IMR-90 (cell line): Measurements from ENCODE around the gene FAM216B. TPM values are rescaled to one million over a fixed set of nuclear protein-coding genes. Genes with fewer than 3 reads are reported as not detected.

Experiments used
- ATAC-seq: fragments of 200-7000 bp; cut with Tn5 transposase; 2 replicates; pipeline ENCODE4 v1.9.1; 2020; ENCODE audit warnings: low read depth, mild to moderate bottlenecking, moderate library complexity
- BruUV-seq: library from RNA; stranded (reverse); fragments of 400-500 nt; replicated peaks from 2 replicates; lab custom pipeline; 2021; lab: Mats Ljungman, UMichigan
- CTCF ChIA-PET: fragments of 300-600 bp; formaldehyde crosslinking; extraction: SDS; loops from one replicate; lab custom pipeline; 2021; ENCODE audit warnings: antibody characterized with exemption; lab: Yijun Ruan, JAX
- POLR2A ChIA-PET: fragments of 300-600 bp; sonication (Branson Sonifier 250); formaldehyde crosslinking; loops from one replicate; lab custom pipeline; 2022; ENCODE audit warnings: antibody characterized with exemption; ENCODE audit not compliant: unreplicated experiment; lab: Charles Lee
- DNase-seq: peaks from one replicate; pipeline ENCODE4 v3.0.0; 2013
- H2AFZ ChIP-seq: replicated peaks from 2 replicates; pipeline ENCODE3; 2013; ENCODE audit warnings: low read length, mild to moderate bottlenecking; ENCODE audit not compliant: poor library complexity
- H2AK5ac ChIP-seq: 2 replicates; pipeline ENCODE4 v1.6.1; 2013; ENCODE audit warnings: low read depth, low read length, inconsistent platforms
- H2AK9ac ChIP-seq: replicated peaks from 2 replicates; pipeline ENCODE3; 2013; ENCODE audit warnings: mild to moderate bottlenecking, low read depth, low read length, moderate library complexity; ENCODE audit not compliant: poor library complexity
- H2BK120ac ChIP-seq: 2 replicates; pipeline ENCODE4 v1.6.1; 2013; ENCODE audit warnings: low read depth, low read length, inconsistent platforms
- H2BK15ac ChIP-seq: 3 replicates; pipeline ENCODE4 v1.6.1; 2013; ENCODE audit warnings: low read depth, low read length, inconsistent platforms
- H2BK20ac ChIP-seq: 2 replicates; pipeline ENCODE4 v1.6.1; 2013; ENCODE audit warnings: low read depth, mild to moderate bottlenecking, inconsistent platforms, low read length, moderate library complexity
- H2BK5ac ChIP-seq: 2 replicates; pipeline ENCODE4 v1.6.1; 2013; ENCODE audit warnings: mild to moderate bottlenecking, low read depth, low read length, inconsistent platforms; ENCODE audit not compliant: poor library complexity, severe bottlenecking
- H3K14ac ChIP-seq: replicated peaks from 2 replicates; pipeline ENCODE4 v1.6.1; 2013; ENCODE audit warnings: low read depth, low read length, inconsistent platforms
- H3K18ac ChIP-seq: 2 replicates; pipeline ENCODE4 v1.6.1; 2013; ENCODE audit warnings: low read depth, low read length, control low read depth
- H3K23ac ChIP-seq: 2 replicates; pipeline ENCODE4 v1.6.1; 2013; ENCODE audit warnings: low read depth, low read length, inconsistent platforms
- H3K27ac ChIP-seq: 2 replicates; pipeline ENCODE4 v1.5.1; 2013; ENCODE audit warnings: mild to moderate bottlenecking, control low read depth, low read length; ENCODE audit not compliant: insufficient read depth
- H3K27me3 ChIP-seq: 2 replicates; pipeline ENCODE4 v1.6.1; 2013; ENCODE audit warnings: low read length; ENCODE audit not compliant: control insufficient read depth, insufficient read depth
- H3K36me3 ChIP-seq: 2 replicates; pipeline ENCODE4 v1.6.1; 2013; ENCODE audit warnings: low read length, mixed read lengths; ENCODE audit not compliant: control insufficient read depth, insufficient read depth
- H3K4ac ChIP-seq: 2 replicates; pipeline ENCODE4 v1.6.1; 2013; ENCODE audit warnings: low read depth, low read length, inconsistent platforms
- H3K4me1 ChIP-seq: 2 replicates; pipeline ENCODE4 v1.6.1; 2013; ENCODE audit warnings: low read length, mixed read lengths; ENCODE audit not compliant: control insufficient read depth, insufficient read depth
- H3K4me2 ChIP-seq: 2 replicates; pipeline ENCODE4 v1.6.1; 2013; ENCODE audit warnings: low read depth, mild to moderate bottlenecking, control low read depth, low read length, moderate library complexity
- H3K4me3 ChIP-seq: 2 replicates; pipeline ENCODE4 v1.5.1; 2013; ENCODE audit warnings: low read depth, mild to moderate bottlenecking, control low read depth, low read length, moderate library complexity; ENCODE audit not compliant: insufficient read depth
- H3K56ac ChIP-seq: 2 replicates; pipeline ENCODE4 v1.6.1; 2013; ENCODE audit warnings: low read length, inconsistent platforms; ENCODE audit not compliant: insufficient read depth; ENCODE audit errors: extremely low read depth
- H3K79me1 ChIP-seq, 2 experiments: 2 replicates each; pipeline ENCODE4 v1.6.1; 2013; ENCODE audit warnings: low read length in 2 of 2, inconsistent platforms in 1 of 2, low read depth in 1 of 2
- H3K9ac ChIP-seq: 2 replicates; pipeline ENCODE4 v1.6.1; 2013; ENCODE audit warnings: low read depth, low read length, control low read depth
- H3K9me1 ChIP-seq: 2 replicates; pipeline ENCODE4 v1.6.1; 2013; ENCODE audit warnings: low read length, inconsistent platforms; ENCODE audit not compliant: insufficient read depth
- H3K9me3 ChIP-seq: 2 replicates; pipeline ENCODE4 v1.6.1; 2013; ENCODE audit warnings: low read length; ENCODE audit not compliant: control insufficient read depth, insufficient read depth
- H4K20me1 ChIP-seq: 2 replicates; pipeline ENCODE4 v1.6.1; 2013; ENCODE audit warnings: low read length, inconsistent platforms; ENCODE audit not compliant: insufficient read depth
- H4K5ac ChIP-seq: 2 replicates; pipeline ENCODE4 v1.6.1; 2013; ENCODE audit warnings: mild to moderate bottlenecking, low read depth, low read length, control low read depth
- H4K8ac ChIP-seq, 2 experiments: 2 replicates each; pipeline ENCODE4 v1.6.1; 2013; ENCODE audit warnings: low read depth in 2 of 2, low read length in 2 of 2, control low read depth in 1 of 2, inconsistent platforms in 1 of 2
- H4K91ac ChIP-seq: 2 replicates; pipeline ENCODE4 v1.6.1; 2013; ENCODE audit warnings: low read depth, low read length, inconsistent platforms; ENCODE audit not compliant: insufficient read depth
- BHLHE40 ChIP-seq: fragments of 150-350 bp; IDR thresholded peaks from 2 replicates; pipeline ENCODE4 v1.6.1; 2016; ENCODE audit warnings: mild to moderate bottlenecking, low read depth, low read length
- CEBPB ChIP-seq: IDR thresholded peaks from 2 replicates; pipeline ENCODE4 v1.6.1; 2012; ENCODE audit warnings: low read depth, low read length, improper control_type of control experiment
- CHD1 ChIP-seq: IDR thresholded peaks from 2 replicates; pipeline ENCODE4 v1.6.1; 2012; ENCODE audit warnings: low read depth, low read length, improper control_type of control experiment
- CTCF ChIP-seq: conservative IDR thresholded peaks from 2 replicates; pipeline ENCODE4 v1.5.1; 2012; ENCODE audit warnings: mild to moderate bottlenecking, low read depth, low read length, improper control_type of control experiment
- FOS ChIP-seq: fragments of 150-350 bp; IDR thresholded peaks from 2 replicates; pipeline ENCODE4 v1.6.1; 2016; ENCODE audit warnings: low read depth, low read length
- MAFK ChIP-seq: IDR thresholded peaks from 2 replicates; pipeline ENCODE4 v1.6.1; 2012; ENCODE audit warnings: low read depth, low read length, improper control_type of control experiment
- MAZ ChIP-seq: IDR thresholded peaks from 2 replicates; pipeline ENCODE4 v1.6.1; 2012; ENCODE audit warnings: low read depth, mild to moderate bottlenecking, low read length, improper control_type of control experiment, moderate library complexity, borderline replicate concordance
- MXI1 ChIP-seq: IDR thresholded peaks from 2 replicates; pipeline ENCODE4 v1.6.1; 2012; ENCODE audit warnings: low read depth, mild to moderate bottlenecking, low read length, moderate library complexity, borderline replicate concordance
- NFE2L2 ChIP-seq: fragments of 150-350 bp; IDR thresholded peaks from 2 replicates; pipeline ENCODE4 v1.6.1; 2016; ENCODE audit warnings: low read depth, mild to moderate bottlenecking, low read length
- POLR2A ChIP-seq: IDR thresholded peaks from 2 replicates; pipeline ENCODE4 v1.6.1; 2012; ENCODE audit warnings: mild to moderate bottlenecking, low read depth, low read length
- RAD21 ChIP-seq: IDR thresholded peaks from 2 replicates; pipeline ENCODE4 v1.6.1; 2012; ENCODE audit warnings: low read length, improper control_type of control experiment
- RCOR1 ChIP-seq: IDR thresholded peaks from 2 replicates; pipeline ENCODE4 v1.6.1; 2012; ENCODE audit warnings: mild to moderate bottlenecking, low read length, improper control_type of control experiment; ENCODE audit not compliant: insufficient replicate concordance
- RFX5 ChIP-seq: IDR thresholded peaks from 2 replicates; pipeline ENCODE4 v1.8.0; 2012; ENCODE audit warnings: low read depth, mild to moderate bottlenecking, low read length, moderate library complexity
- SMC3 ChIP-seq: fragments of 150-350 bp; IDR thresholded peaks from 2 replicates; pipeline ENCODE4 v1.6.1; 2016; ENCODE audit warnings: low read depth, mild to moderate bottlenecking, antibody characterized with exemption, low read length, moderate library complexity
- WGBS, 2 experiments: methylation state at CpG; one replicate each; pipeline versions ENCODE4 v1.1.5 to v1.1.7; 2013; ENCODE audit warnings: missing lambda C conversion rate in 2 of 2; ENCODE audit not compliant: insufficient read length in 1 of 2; ENCODE audit errors: extremely low coverage in 2 of 2; 5-methylcytosine and 5-hydroxymethylcytosine counted together
- dilution Hi-C: fragments of 300-500 bp; cut with HindIII; formaldehyde crosslinking; loops from one replicate; pipeline ENCODE4 v1.14.3; 2018; ENCODE audit warnings: low sequenced_read_pairs; ENCODE audit not compliant: unreplicated experiment
- in situ Hi-C: fragments of 300-500 bp; cut with MboI; formaldehyde crosslinking; loops from 3 replicates; pipeline ENCODE4 v1.14.3; 2019; ENCODE audit warnings: low sequenced_read_pairs, inconsistent platforms, mixed read lengths
- intact Hi-C: fragments of 100-400 bp; cut with micrococcal nuclease; formaldehyde crosslinking; loops from 2 replicates; pipeline ENCODE4 v1.10.0; 2022
- polyA plus RNA-seq, 3 experiments: library from polyadenylated mRNA; depleted of rRNA; stranded (reverse); fragments of >200 nt; gene quantifications; 2 replicates each; pipeline ENCODE4 v1.2.3, GENCODE V29; 2012; ENCODE audit warnings: low replicate concordance in 1 of 3
- total RNA-seq: library from RNA; depleted of rRNA; stranded (reverse); fragments of >200 nt; gene quantifications from 2 replicates; pipeline ENCODE4 v1.2.3, GENCODE V29; 2012
- TF ChIP-seq, protein P1 (sequence below): fragments of 150-350 bp; IDR thresholded peaks from 2 replicates; pipeline ENCODE4 v1.6.1; 2017; ENCODE audit warnings: mild to moderate bottlenecking, antibody characterized with exemption, low read length, low read depth
- TF ChIP-seq, protein P2 (sequence below): fragments of 150-350 bp; IDR thresholded peaks from 2 replicates; pipeline ENCODE4 v1.6.1; 2016; ENCODE audit warnings: low read depth, mild to moderate bottlenecking, low read length, moderate library complexity, borderline replicate concordance

The FAM216B gene
- total and polyA plus RNA-seq, 2 of the 4 experiments (the other 2 are of a cell fraction), result not detected

GRCh38 chr13:42808341-42808940 lies 27.1 kb downstream of the FAM216B start:
- no peak overlapping the region for H2BK5ac ChIP-seq
- H3K9ac ChIP-seq, result no peak overlapping the region
- in situ Hi-C loops, result no loop called here
- H4K91ac ChIP-seq, result no peak overlapping the region
- H2AK9ac ChIP-seq, result no peak overlapping the region
- no peak for TF ChIP-seq MAFK
- TF ChIP-seq FOS, result no peak
- TF ChIP-seq NFE2L2, result no peak
- no peak for TF ChIP-seq CHD1
- TF ChIP-seq SMC3, result no peak
- TF ChIP-seq, protein P1, sequence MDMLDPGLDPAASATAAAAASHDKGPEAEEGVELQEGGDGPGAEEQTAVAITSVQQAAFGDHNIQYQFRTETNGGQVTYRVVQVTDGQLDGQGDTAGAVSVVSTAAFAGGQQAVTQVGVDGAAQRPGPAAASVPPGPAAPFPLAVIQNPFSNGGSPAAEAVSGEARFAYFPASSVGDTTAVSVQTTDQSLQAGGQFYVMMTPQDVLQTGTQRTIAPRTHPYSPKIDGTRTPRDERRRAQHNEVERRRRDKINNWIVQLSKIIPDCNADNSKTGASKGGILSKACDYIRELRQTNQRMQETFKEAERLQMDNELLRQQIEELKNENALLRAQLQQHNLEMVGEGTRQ, result no peak
- no peak for TF ChIP-seq MAZ
- TF ChIP-seq RAD21, result no peak
- TF ChIP-seq BHLHE40, result no peak
- TF ChIP-seq, protein P2, sequence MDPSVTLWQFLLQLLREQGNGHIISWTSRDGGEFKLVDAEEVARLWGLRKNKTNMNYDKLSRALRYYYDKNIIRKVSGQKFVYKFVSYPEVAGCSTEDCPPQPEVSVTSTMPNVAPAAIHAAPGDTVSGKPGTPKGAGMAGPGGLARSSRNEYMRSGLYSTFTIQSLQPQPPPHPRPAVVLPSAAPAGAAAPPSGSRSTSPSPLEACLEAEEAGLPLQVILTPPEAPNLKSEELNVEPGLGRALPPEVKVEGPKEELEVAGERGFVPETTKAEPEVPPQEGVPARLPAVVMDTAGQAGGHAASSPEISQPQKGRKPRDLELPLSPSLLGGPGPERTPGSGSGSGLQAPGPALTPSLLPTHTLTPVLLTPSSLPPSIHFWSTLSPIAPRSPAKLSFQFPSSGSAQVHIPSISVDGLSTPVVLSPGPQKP, result no peak
- TF ChIP-seq CEBPB, result no peak
- no peak for TF ChIP-seq CTCF
- no peak for TF ChIP-seq MXI1
- TF ChIP-seq RFX5, result no peak
- no peak for TF ChIP-seq RCOR1
- no peak for TF ChIP-seq POLR2A
- dilution Hi-C loops, result no loop called here
- no TSS peak for BruUV-seq
- no peak overlapping the region for H4K5ac ChIP-seq
- H2BK120ac ChIP-seq, result no peak overlapping the region
- H2BK15ac ChIP-seq, result peak overlapping the region; percentile 64; the same call in 1 of the 3 replicates
- POLR2A ChIA-PET, result no interaction called here
- no peak overlapping the region for H2BK20ac ChIP-seq
- H3K79me1 ChIP-seq, result no peaks in the 10 kb centered on the region
- H3K56ac ChIP-seq, result no peak overlapping the region
- no peak overlapping the region; the same call in 1 of the 2 replicates for H3K4ac ChIP-seq
- no peak overlapping the region for H3K27ac ChIP-seq
- CTCF ChIA-PET, result no interaction called here
- peak overlapping the region; percentile 24; the same call in 1 of the 2 replicates for H2AK5ac ChIP-seq
- no peaks in the 10 kb centered on the region for H3K27me3 ChIP-seq
- intact Hi-C loops, result no loop called here
- H3K18ac ChIP-seq, result no peak overlapping the region
- H3K9me3 ChIP-seq, result no peaks in the 10 kb centered on the region
- peaks cover 5% of the 10 kb centered on the region for H3K4me1 ChIP-seq
- no peak overlapping the region for H3K4me3 ChIP-seq
- no peak overlapping the region for H3K14ac ChIP-seq
- H3K36me3 ChIP-seq, result no peaks in the 10 kb centered on the region
- DNase-seq, result peak; percentile 56
- no peaks in the 10 kb centered on the region for H4K20me1 ChIP-seq
- no peak overlapping the region for H3K23ac ChIP-seq
- H3K4me2 ChIP-seq, result no peak overlapping the region
- H4K8ac ChIP-seq, result no peak overlapping the region
- H2AFZ ChIP-seq, result no peak overlapping the region
- no peak for ATAC-seq
- peaks cover 9% of the 10 kb centered on the region for H3K9me1 ChIP-seq
- 90% methylated on average over 2 of the region's 5 CpGs; no CpG with 5 or more reads in 1 of the 2 experiments for WGBS, 2 experiments
